PC-3 (cell line): ENCODE results near the gene LRRN4CL.

ENCODE experiments used
- CTCF ChIP-seq: fragments of 300-600 bp; sonication (generic); conservative IDR thresholded peaks from 2 replicates; pipeline ENCODE4 v1.5.1; 2017; ENCODE audit warnings: antibody characterized with exemption, low read depth, mild to moderate bottlenecking, low read length
- EZH2 ChIP-seq: fragments of 300-600 bp; sonication (generic); IDR thresholded peaks from one replicate; pipeline ENCODE4 v1.6.1; 2017; ENCODE audit warnings: antibody characterized with exemption, mild to moderate bottlenecking, low read length; ENCODE audit not compliant: unreplicated experiment
- EZH2phosphoT487 ChIP-seq: fragments of 300-600 bp; sonication (generic); IDR thresholded peaks from 2 replicates; pipeline ENCODE4 v1.6.1; 2018; ENCODE audit warnings: mild to moderate bottlenecking, antibody characterized with exemption, low read length, borderline replicate concordance

- TF ChIP-seq CTCF (no peak), EZH2phosphoT487 (no peak), EZH2 (no peak)
These were observed 21.9 kb downstream of the LRRN4CL start for GRCh38 chr11:62667460-62667859.
